DOHH2 (cell line): ENCODE measurements around the gene GALNT14.

ENCODE experiments used
- EZH2phosphoT487 ChIP-seq: fragments of 200-600 bp; sonication (generic); IDR thresholded peaks from 2 replicates; pipeline ENCODE4 v1.6.1; 2017; ENCODE audit warnings: borderline replicate concordance, mild to moderate bottlenecking, antibody characterized with exemption, low read length, moderate library complexity, mixed read lengths
- TF ChIP-seq, protein P1 (sequence below): fragments of 200-600 bp; sonication (generic); IDR thresholded peaks from one replicate; pipeline ENCODE4 v1.5.1; 2014; ENCODE audit warnings: antibody characterized with exemption, mild to moderate bottlenecking, low read depth, low read length; ENCODE audit not compliant: poor library complexity, severe bottlenecking

DNA sequence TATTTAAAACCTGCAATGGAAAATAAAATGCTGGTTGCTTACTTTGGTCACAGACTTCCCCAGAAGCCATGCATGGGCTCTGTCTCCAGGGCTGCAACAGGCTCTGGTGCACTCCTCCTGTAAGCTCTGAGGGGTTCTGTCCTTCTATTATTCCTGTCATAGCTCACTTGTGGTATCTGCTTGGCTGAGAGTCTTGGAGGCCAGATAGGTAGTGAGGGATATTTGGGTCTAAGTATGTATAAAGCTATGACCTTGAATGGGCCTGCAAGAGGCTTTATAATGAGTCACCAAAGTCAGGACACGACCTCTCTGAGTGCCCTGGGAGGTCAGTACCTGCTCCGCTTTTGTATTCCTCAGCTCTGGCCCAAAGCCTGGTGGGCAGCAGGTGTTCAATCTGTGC, 189.4 kb downstream of the GALNT14 start:
- TF ChIP-seq, protein P1, sequence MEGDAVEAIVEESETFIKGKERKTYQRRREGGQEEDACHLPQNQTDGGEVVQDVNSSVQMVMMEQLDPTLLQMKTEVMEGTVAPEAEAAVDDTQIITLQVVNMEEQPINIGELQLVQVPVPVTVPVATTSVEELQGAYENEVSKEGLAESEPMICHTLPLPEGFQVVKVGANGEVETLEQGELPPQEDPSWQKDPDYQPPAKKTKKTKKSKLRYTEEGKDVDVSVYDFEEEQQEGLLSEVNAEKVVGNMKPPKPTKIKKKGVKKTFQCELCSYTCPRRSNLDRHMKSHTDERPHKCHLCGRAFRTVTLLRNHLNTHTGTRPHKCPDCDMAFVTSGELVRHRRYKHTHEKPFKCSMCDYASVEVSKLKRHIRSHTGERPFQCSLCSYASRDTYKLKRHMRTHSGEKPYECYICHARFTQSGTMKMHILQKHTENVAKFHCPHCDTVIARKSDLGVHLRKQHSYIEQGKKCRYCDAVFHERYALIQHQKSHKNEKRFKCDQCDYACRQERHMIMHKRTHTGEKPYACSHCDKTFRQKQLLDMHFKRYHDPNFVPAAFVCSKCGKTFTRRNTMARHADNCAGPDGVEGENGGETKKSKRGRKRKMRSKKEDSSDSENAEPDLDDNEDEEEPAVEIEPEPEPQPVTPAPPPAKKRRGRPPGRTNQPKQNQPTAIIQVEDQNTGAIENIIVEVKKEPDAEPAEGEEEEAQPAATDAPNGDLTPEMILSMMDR: no peak
- TF ChIP-seq EZH2phosphoT487: no peak
